Gastroesophageal sphincter (tissue), 3 donors: ENCODE data around the gene KNL1.
"Not testable (repeated sequence)": the region's sequence is repeated elsewhere in the genome, so short reads cannot be mapped to it uniquely, and the experiment has no call there.

Experiments used
- EP300 ChIP-seq: sonication (generic); formaldehyde crosslinking; IDR thresholded peaks from one replicate; pipeline ENCODE4 v1.6.1; 2017; ENCODE audit warnings: antibody characterized with exemption, mild to moderate bottlenecking
- POLR2A ChIP-seq, 2 donors: fragments of 450-650 bp; IDR thresholded peaks; one replicate each; pipeline ENCODE4 v1.6.1; 2017; ENCODE audit warnings: antibody characterized with exemption in 2 of 2, mild to moderate bottlenecking in 2 of 2, moderate library complexity in 1 of 2
- TF ChIP-seq, protein P1 (sequence below), 4 experiments: fragments of 200-600 bp in 2 of 4; fragments of 450-650 bp in 2 of 4; sonication (generic) in 1 of 4; IDR thresholded peaks; one replicate each; pipeline ENCODE4 v1.5.1; 2017 to 2019; ENCODE audit warnings: antibody characterized with exemption in 4 of 4, mild to moderate bottlenecking in 2 of 4, moderate library complexity in 2 of 4

DNA sequence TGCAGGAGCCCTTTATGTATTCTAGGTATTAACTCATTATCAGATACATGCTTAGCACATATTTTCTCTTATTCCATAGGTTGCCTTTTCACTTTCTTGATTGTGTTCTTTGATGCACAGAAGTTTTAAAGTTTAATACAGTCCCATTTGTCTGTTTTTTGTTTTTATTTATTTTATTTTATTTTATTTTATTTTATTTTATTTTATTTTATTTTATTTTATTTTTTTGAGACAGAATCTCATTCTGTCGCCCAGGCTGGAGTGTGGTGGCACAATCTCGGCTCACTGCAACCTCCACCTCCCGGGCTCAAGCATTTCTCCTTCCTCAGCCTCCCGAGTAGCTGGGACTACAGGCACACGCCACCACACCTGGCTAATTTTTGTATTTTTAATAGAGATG lies 17.1 kb upstream of the KNL1 start:
- TF ChIP-seq, protein P1, sequence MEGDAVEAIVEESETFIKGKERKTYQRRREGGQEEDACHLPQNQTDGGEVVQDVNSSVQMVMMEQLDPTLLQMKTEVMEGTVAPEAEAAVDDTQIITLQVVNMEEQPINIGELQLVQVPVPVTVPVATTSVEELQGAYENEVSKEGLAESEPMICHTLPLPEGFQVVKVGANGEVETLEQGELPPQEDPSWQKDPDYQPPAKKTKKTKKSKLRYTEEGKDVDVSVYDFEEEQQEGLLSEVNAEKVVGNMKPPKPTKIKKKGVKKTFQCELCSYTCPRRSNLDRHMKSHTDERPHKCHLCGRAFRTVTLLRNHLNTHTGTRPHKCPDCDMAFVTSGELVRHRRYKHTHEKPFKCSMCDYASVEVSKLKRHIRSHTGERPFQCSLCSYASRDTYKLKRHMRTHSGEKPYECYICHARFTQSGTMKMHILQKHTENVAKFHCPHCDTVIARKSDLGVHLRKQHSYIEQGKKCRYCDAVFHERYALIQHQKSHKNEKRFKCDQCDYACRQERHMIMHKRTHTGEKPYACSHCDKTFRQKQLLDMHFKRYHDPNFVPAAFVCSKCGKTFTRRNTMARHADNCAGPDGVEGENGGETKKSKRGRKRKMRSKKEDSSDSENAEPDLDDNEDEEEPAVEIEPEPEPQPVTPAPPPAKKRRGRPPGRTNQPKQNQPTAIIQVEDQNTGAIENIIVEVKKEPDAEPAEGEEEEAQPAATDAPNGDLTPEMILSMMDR (IDR thresholded peaks at IDR 0.05), result not testable (repeated sequence)
- not testable (repeated sequence) for TF ChIP-seq POLR2A (IDR thresholded peaks at IDR 0.05); EP300
